Prostate gland (tissue), 2 donors: Measurements from ENCODE around the gene PIK3R2.

Experiments used
- POLR2A ChIP-seq: fragments of 450-650 bp; IDR thresholded peaks from one replicate; pipeline ENCODE4 v1.6.1; 2016; ENCODE audit warnings: antibody characterized with exemption, mild to moderate bottlenecking
- POLR2AphosphoS5 ChIP-seq: sonication (generic); formaldehyde crosslinking; IDR thresholded peaks from one replicate; pipeline ENCODE4 v1.6.1; 2017; ENCODE audit warnings: antibody characterized with exemption
- TF ChIP-seq, protein P1 (sequence below), 4 experiments: fragments of 200-600 bp in 2 of 4; fragments of 450-650 bp in 2 of 4; sonication (generic) in 2 of 4; IDR thresholded peaks; 1 replicate in 3 of 4; 2 replicates in 1 of 4; pipeline ENCODE4 v1.5.1; 2016 to 2019; ENCODE audit warnings: antibody characterized with exemption in 4 of 4, mild to moderate bottlenecking in 2 of 4, moderate library complexity in 2 of 4

DNA sequence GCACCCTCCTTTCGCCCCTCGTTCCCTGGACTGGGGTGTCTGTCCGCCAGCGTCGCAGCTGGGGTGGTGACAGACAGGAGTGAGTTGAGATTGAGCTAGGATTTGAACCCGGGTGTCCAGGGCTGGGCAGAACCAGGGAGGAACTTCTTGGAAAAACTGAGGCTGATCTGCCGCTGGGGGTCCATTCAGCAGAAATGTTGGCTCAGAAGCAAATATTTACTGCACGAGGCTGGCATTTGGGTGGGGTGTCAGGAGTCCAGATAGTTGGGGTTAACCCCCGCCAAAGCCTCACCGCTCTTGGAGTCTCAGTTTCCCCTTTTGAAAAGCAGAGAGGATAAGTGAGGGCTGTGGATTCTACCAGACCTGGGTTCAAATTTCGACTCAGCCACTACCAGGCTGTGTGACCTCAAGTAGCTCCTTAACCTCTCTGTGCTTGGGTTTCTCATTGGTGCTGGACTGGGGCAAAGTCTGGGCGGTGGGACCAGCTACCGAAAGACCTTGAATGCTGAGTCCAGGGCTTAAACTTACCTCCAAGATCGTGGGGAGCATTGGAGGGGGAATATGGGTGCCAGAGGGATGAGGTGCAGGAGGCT lies 34.4 kb upstream of the PIK3R2 start:
- no peak for TF ChIP-seq POLR2AphosphoS5
- TF ChIP-seq, protein P1, sequence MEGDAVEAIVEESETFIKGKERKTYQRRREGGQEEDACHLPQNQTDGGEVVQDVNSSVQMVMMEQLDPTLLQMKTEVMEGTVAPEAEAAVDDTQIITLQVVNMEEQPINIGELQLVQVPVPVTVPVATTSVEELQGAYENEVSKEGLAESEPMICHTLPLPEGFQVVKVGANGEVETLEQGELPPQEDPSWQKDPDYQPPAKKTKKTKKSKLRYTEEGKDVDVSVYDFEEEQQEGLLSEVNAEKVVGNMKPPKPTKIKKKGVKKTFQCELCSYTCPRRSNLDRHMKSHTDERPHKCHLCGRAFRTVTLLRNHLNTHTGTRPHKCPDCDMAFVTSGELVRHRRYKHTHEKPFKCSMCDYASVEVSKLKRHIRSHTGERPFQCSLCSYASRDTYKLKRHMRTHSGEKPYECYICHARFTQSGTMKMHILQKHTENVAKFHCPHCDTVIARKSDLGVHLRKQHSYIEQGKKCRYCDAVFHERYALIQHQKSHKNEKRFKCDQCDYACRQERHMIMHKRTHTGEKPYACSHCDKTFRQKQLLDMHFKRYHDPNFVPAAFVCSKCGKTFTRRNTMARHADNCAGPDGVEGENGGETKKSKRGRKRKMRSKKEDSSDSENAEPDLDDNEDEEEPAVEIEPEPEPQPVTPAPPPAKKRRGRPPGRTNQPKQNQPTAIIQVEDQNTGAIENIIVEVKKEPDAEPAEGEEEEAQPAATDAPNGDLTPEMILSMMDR (IDR thresholded peaks at IDR 0.05), result no peak
- no peak for TF ChIP-seq POLR2A
